Activated CD4-positive, alpha-beta T cell treated with anti-CD3 and anti-CD28 coated beads, Interleukin-2, amount 10 ng/mL, durations not matched to agents 24 days and 14 days (primary cell): Measurements from ENCODE around the gene SAXO1. TPM values are rescaled to one million over a fixed set of nuclear protein-coding genes. Genes with fewer than 3 reads are reported as not detected.
"Not testable (repeated sequence)": the region's sequence is repeated elsewhere in the genome, so short reads cannot be mapped to it uniquely, and the experiment has no call there.

Source experiments
- DNase-seq: peaks from one replicate; pipeline ENCODE4 v3.0.0; 2022
- H3K27ac Mint-ChIP-seq: one replicate; pipeline ENCODE4 v1.8.0; 2022; ENCODE audit warnings: mild to moderate bottlenecking, mixed read lengths
- H3K27me3 Mint-ChIP-seq: one replicate; pipeline ENCODE4 v1.8.0; 2022; ENCODE audit warnings: mixed read lengths
- H3K36me3 Mint-ChIP-seq: one replicate; pipeline ENCODE4 v1.8.0; 2022; ENCODE audit warnings: low read depth, mild to moderate bottlenecking, mixed read lengths
- H3K4me1 Mint-ChIP-seq: one replicate; pipeline ENCODE4 v1.8.0; 2021; ENCODE audit warnings: mixed read lengths
- H3K4me3 Mint-ChIP-seq: one replicate; pipeline ENCODE4 v1.8.0; 2022; ENCODE audit warnings: mild to moderate bottlenecking, moderate library complexity, mixed read lengths
- H3K9me3 Mint-ChIP-seq: one replicate; pipeline ENCODE4 v1.8.0; 2021; ENCODE audit warnings: mixed read lengths
- intact Hi-C: fragments of 100-400 bp; cut with micrococcal nuclease; formaldehyde crosslinking; loops from one replicate; pipeline ENCODE4 v1.15.1; 2023
- total RNA-seq: library from RNA; stranded (reverse); gene quantifications from 2 replicates; pipeline ENCODE4 v1.2.3, GENCODE V29; 2022

The SAXO1 gene
- total RNA-seq, 1 donor from 2014 or later, result not detected

GRCh38 chr9:19026375-19026774 lies 6.6 kb downstream of the SAXO1 start:
- H3K9me3 Mint-ChIP-seq, result no peaks in the 10 kb centered on the region
- H3K4me1 Mint-ChIP-seq, result peaks cover 11% of the 10 kb centered on the region
- H3K36me3 Mint-ChIP-seq, result no peaks in the 10 kb centered on the region
- no peak overlapping the region for H3K4me3 Mint-ChIP-seq
- intact Hi-C loops, result loop anchor here (5.0 to 10.0 kb wide), 2 partner anchors 582 to 1214 kb away; no protein-coding TSS in a partner anchor
- H3K27me3 Mint-ChIP-seq, result peaks cover 27% of the 10 kb centered on the region
- H3K27ac Mint-ChIP-seq, result no peak overlapping the region
- DNase-seq, result no peak

DNA sequence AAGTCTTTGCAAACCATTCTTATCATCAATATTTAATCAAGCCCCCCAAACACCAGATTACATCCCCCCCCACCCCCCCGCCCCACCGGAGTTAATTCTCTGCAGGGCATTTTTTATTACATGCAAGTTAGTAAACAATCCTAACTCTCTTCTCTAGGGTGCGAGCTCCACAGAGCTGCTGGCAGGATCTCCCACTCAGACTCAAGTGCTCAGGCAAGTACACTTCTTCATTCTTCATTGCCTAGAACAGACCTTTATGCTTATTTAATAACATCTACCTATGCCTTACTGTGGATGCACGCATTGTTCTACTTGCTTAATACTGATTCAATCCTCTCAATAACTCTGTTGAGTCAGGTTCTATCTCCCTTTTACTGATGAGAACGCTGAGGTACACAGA lies 9.9 kb downstream of the SAXO1 start:
- intact Hi-C loops, result loop anchor here (10.0 kb wide), 1 partner anchor 578 kb away; no protein-coding TSS in a partner anchor
- no peak for DNase-seq
- no peaks in the 10 kb centered on the region for H3K36me3 Mint-ChIP-seq
- no peak overlapping the region for H3K27ac Mint-ChIP-seq
- H3K9me3 Mint-ChIP-seq, result no peaks in the 10 kb centered on the region
- H3K27me3 Mint-ChIP-seq, result peaks cover 24% of the 10 kb centered on the region
- no peak overlapping the region for H3K4me3 Mint-ChIP-seq
- peaks cover 7% of the 10 kb centered on the region for H3K4me1 Mint-ChIP-seq

GRCh38 chr9:19022206-19022605 lies 10.8 kb downstream of the SAXO1 start:
- Mint-ChIP-seq H3K9me3 (no peaks in the 10 kb centered on the region), H3K27ac (no peak overlapping the region), H3K4me1 (peaks cover 7% of the 10 kb centered on the region), H3K27me3 (peaks cover 24% of the 10 kb centered on the region), H3K4me3 (no peak overlapping the region), H3K36me3 (no peaks in the 10 kb centered on the region)
- no peak for DNase-seq
- intact Hi-C loops, result loop anchor here (10.0 kb wide), 1 partner anchor 577 kb away; no protein-coding TSS in a partner anchor

DNA sequence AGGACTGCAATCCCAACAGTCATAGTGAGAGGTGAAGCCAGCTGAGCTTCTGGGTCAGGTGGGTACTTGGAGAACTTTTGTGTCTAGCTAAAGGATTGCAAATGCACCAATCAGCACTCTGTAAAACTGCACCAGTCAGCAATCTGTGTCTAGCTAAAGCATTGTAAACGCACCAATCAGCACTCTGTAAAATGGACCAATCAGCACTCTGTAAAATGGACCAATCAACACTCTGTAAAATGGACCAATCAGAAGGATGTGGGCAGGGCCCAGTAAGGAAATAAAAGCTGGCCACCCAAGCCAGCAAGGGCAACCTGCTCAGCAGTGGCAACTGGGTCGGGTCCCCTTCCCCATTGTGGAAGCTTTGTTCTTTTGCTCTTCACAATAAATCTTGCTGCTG lies 11.4 kb downstream of the SAXO1 start:
- H3K4me3 Mint-ChIP-seq, H3K4me1 Mint-ChIP-seq, DNase-seq, H3K36me3 Mint-ChIP-seq, H3K27ac Mint-ChIP-seq, H3K9me3 Mint-ChIP-seq: not testable (repeated sequence)
- intact Hi-C loops, result loop anchor here (10.0 kb wide), 1 partner anchor 577 kb away; no protein-coding TSS in a partner anchor
- peaks cover 24% of the 10 kb centered on the region for H3K27me3 Mint-ChIP-seq

- intact Hi-C loops, result loop anchor here (10.0 kb wide), 1 partner anchor 576 kb away; no protein-coding TSS in a partner anchor
- Mint-ChIP-seq H3K4me3 (no peak overlapping the region), H3K27me3 (peaks cover 24% of the 10 kb centered on the region), H3K9me3 (no peaks in the 10 kb centered on the region), H3K27ac (no peak overlapping the region), H3K4me1 (no peaks in the 10 kb centered on the region), H3K36me3 (no peaks in the 10 kb centered on the region)
- no peak for DNase-seq
These were observed 12.0 kb downstream of the SAXO1 start for GRCh38 chr9:19020886-19021455.

DNA sequence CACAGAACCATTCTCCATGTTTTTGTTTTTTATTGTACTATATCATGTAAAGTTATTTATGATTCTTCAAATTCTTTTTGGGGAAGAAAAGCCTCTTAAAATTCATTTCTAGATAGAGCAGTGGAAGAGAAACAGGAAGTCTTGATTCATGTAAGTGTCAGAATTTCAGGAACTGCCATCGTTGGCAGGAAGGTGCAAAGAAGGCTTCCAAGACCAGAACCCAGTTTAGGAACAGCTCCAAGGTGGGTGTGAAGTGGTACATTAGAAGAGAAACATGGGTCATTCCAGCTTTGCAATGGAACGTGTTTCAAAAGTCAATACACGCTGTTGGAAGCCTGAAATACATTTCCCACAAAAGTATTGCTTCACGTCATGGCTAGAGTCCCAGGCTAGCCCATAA lies 14.8 kb downstream of the SAXO1 start:
- Mint-ChIP-seq H3K27ac (no peak overlapping the region), H3K27me3 (peaks cover 12% of the 10 kb centered on the region), H3K9me3 (no peaks in the 10 kb centered on the region), H3K4me3 (no peak overlapping the region), H3K4me1 (no peaks in the 10 kb centered on the region), H3K36me3 (no peaks in the 10 kb centered on the region)
- intact Hi-C loops, result no loop called here
- DNase-seq, result no peak

GRCh38 chr9:19009391-19009965 lies 23.5 kb downstream of the SAXO1 start:
- intact Hi-C loops, result no loop called here
- no peak overlapping the region for H3K4me3 Mint-ChIP-seq
- no peaks in the 10 kb centered on the region for H3K4me1 Mint-ChIP-seq
- H3K36me3 Mint-ChIP-seq, result no peaks in the 10 kb centered on the region
- H3K27me3 Mint-ChIP-seq, result peaks cover 7% of the 10 kb centered on the region
- no peak overlapping the region for H3K27ac Mint-ChIP-seq
- no peaks in the 10 kb centered on the region for H3K9me3 Mint-ChIP-seq
- DNase-seq, result no peak

DNA sequence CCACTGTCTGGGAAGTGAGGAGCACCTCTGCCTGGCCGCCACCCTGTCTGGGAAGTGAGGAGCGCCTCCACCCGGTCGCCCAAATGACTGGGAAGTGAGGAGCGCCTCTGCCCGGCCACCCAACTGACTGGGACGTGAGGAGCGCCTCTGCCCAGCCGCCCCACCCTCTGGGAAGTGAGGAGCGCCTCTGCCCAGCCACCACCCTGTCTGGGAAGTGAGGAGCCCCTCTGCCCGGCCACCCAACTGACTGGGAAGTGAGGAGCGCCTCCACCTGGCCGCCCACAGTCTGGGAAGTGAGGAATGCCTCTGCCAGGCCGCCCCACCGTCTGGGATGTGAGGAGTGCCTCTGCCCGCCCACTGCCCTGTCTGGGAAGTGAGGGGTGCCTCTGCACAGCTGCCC lies 32.9 kb downstream of the SAXO1 start:
- Mint-ChIP-seq H3K4me1 (no peaks in the 10 kb centered on the region), H3K27me3 (no peaks in the 10 kb centered on the region), H3K9me3 (peaks cover 10% of the 10 kb centered on the region), H3K4me3 (no peak overlapping the region), H3K27ac (no peak overlapping the region), H3K36me3 (no peaks in the 10 kb centered on the region)
- intact Hi-C loops, result no loop called here
- no peak for DNase-seq

- Mint-ChIP-seq H3K4me1 (no peaks in the 10 kb centered on the region), H3K27ac (no peak overlapping the region)
- intact Hi-C loops, result no loop called here
These were observed 33.7 kb downstream of the SAXO1 start for GRCh38 chr9:18999173-18999785.

DNA sequence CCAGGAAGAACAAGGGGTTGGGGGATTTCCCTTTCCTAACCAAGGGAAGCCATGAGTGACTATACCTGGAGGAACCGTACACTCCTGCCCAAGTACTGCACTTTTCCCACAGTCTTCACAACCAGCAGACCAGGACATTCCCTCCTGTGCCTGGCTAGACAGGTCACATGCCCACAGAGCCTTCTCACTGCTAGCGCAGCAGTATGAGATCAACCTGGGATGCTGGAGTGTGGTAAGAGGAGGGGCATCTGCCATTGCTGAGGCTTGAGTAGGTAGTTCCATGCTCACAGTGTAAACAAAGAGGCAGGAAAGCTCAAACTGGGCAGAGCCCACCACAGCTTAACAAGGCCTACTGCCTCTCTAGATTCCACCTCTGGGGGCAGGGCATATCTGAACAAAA lies 35.9 kb downstream of the SAXO1 start:
- intact Hi-C loops, result no loop called here
- H3K9me3 Mint-ChIP-seq, result peaks cover 6% of the 10 kb centered on the region
- no peak overlapping the region for H3K4me3 Mint-ChIP-seq
- DNase-seq, result no peak
- no peaks in the 10 kb centered on the region for H3K27me3 Mint-ChIP-seq
- H3K36me3 Mint-ChIP-seq, result no peaks in the 10 kb centered on the region
- H3K27ac Mint-ChIP-seq, result no peak overlapping the region
- H3K4me1 Mint-ChIP-seq, result no peaks in the 10 kb centered on the region

More at GRCh38 chr9:18999173-18999785, 33.7 kb downstream of the SAXO1 start:
- Mint-ChIP-seq H3K36me3 (no peaks in the 10 kb centered on the region), H3K4me3 (no peak overlapping the region), H3K9me3 (peaks cover 10% of the 10 kb centered on the region), H3K27me3 (no peaks in the 10 kb centered on the region)
- DNase-seq, result no peak

DNA sequence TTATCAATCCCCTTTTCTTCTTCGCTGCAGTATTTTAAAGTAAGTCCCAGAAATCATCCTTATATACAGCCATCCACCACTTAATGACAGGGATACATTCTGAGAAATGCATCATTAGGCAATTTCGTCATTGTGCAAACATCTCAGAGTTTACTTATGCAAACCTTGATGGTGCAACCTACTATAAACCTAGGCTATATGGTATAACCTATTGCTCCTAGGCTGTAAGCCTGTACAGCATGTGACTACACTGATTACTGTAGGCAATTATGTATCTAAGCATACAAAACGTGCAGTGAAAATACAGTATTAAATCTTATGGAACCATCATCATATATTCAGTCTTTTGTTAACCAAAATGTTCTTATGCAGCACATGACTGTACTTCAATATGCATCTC lies 36.8 kb downstream of the SAXO1 start:
- no peaks in the 10 kb centered on the region for H3K36me3 Mint-ChIP-seq
- H3K4me1 Mint-ChIP-seq, result no peaks in the 10 kb centered on the region
- H3K27ac Mint-ChIP-seq, result no peak overlapping the region
- H3K27me3 Mint-ChIP-seq, result no peaks in the 10 kb centered on the region
- intact Hi-C loops, result no loop called here
- DNase-seq, result no peak
- H3K4me3 Mint-ChIP-seq, result no peak overlapping the region
- H3K9me3 Mint-ChIP-seq, result peaks cover 6% of the 10 kb centered on the region

DNA sequence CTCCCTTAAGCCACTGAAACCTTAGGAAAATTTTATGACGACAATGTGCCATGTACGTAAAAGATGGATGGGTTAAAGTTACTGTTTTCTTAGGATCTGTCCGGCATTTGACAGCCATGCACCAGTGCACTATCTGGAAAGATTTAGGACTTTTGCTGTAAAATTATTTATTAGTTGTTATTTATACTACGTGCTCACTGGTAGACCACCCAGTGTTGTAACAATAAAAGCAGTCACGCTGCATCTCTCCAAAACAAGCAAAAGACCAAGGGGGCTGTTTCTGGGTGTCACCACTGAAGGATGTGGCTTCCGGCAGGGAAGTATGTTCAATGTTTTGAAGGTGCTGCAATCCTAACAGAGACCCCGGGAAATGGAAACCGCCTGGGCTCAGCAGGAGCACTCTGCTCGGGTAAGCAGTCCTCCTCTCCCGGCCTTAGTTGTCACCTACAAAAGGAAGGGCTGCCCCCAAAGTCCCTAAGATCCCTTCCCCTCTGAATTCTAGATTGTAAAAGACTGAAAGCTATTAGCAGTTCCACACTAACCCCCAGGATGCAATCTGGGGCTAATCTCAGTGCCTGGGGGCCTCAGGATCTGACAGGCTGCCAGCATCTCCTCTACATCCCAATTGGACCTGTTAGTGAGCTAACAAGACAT lies 38.6 kb downstream of the SAXO1 start:
- Mint-ChIP-seq H3K9me3 (peaks cover 6% of the 10 kb centered on the region), H3K27me3 (no peaks in the 10 kb centered on the region), H3K4me3 (no peak overlapping the region), H3K27ac (no peak overlapping the region), H3K36me3 (no peaks in the 10 kb centered on the region), H3K4me1 (no peaks in the 10 kb centered on the region)
- intact Hi-C loops, result no loop called here
- no peak for DNase-seq

- H3K27me3 Mint-ChIP-seq, H3K9me3 Mint-ChIP-seq, H3K4me3 Mint-ChIP-seq, DNase-seq, intact Hi-C loops, H3K27ac Mint-ChIP-seq, H3K36me3 Mint-ChIP-seq, H3K4me1 Mint-ChIP-seq: not testable (repeated sequence)
These were observed 41.8 kb downstream of the SAXO1 start for GRCh38 chr9:18991197-18991596.

- Mint-ChIP-seq H3K27ac (no peak overlapping the region), H3K27me3 (no peaks in the 10 kb centered on the region), H3K4me1 (no peaks in the 10 kb centered on the region), H3K36me3 (no peaks in the 10 kb centered on the region), H3K4me3 (no peak overlapping the region), H3K9me3 (no peaks in the 10 kb centered on the region)
- DNase-seq, result no peak
- intact Hi-C loops, result no loop called here
These were observed 42.5 kb downstream of the SAXO1 start for GRCh38 chr9:18990494-18990893.
